GM13977 (cell line): ENCODE data around the gene NFIA.

Experiments used
- DNase-seq: peaks from one replicate; pipeline ENCODE4 v3.0.0; 2012; ENCODE audit warnings: low spot score
- CTCF ChIP-seq: IDR thresholded peaks from 2 replicates; pipeline ENCODE4 v1.5.1; 2012; ENCODE audit warnings: mild to moderate bottlenecking, control low read depth; ENCODE audit not compliant: insufficient read depth; ENCODE audit errors: extremely low read depth, missing control alignments
- in situ Hi-C: fragments of 300-500 bp; cut with MboI; formaldehyde crosslinking; loops from one replicate; pipeline ENCODE4 v1.12.0; 2022; ENCODE audit warnings: low sequenced_read_pairs, low pct_unique_long_range_greater_than_20kb, mixed read lengths, inconsistent platforms; ENCODE audit not compliant: unreplicated experiment

NFIA gene

GRCh38 chr1:61353797-61354406 is 271.5 kb downstream of the NFIA start:
- in situ Hi-C loops: no loop called here
- DNase-seq: no peak
- TF ChIP-seq CTCF: no peak

- no peak for TF ChIP-seq CTCF
- DNase-seq: no peak
- in situ Hi-C loops: no loop called here
These were observed 273.7 kb downstream of the NFIA start for GRCh38 chr1:61356016-61356415.

GRCh38 chr1:61356995-61357394 is 274.6 kb downstream of the NFIA start:
- in situ Hi-C loops: no loop called here
- no peak for DNase-seq
- no peak for TF ChIP-seq CTCF

- no peak for TF ChIP-seq CTCF
- in situ Hi-C loops: no loop called here
- DNase-seq: no peak
These were observed 275.2 kb downstream of the NFIA start for GRCh38 chr1:61357539-61357938.

- DNase-seq: no peak
- in situ Hi-C loops: no loop called here
- no peak for TF ChIP-seq CTCF
These were observed 276.6 kb downstream of the NFIA start for GRCh38 chr1:61358770-61359455.

GRCh38 chr1:61361931-61362330 is 279.6 kb downstream of the NFIA start:
- in situ Hi-C loops: no loop called here
- TF ChIP-seq CTCF: no peak
- DNase-seq: no peak
